NCI-H2171 (cell line): ENCODE results near the gene SLC1A1.

Experiments used
- DNase-seq: peaks from one replicate; lab custom pipeline; 2025; lab: John Stamatoyannopoulos, UW

SLC1A1 gene

DNA sequence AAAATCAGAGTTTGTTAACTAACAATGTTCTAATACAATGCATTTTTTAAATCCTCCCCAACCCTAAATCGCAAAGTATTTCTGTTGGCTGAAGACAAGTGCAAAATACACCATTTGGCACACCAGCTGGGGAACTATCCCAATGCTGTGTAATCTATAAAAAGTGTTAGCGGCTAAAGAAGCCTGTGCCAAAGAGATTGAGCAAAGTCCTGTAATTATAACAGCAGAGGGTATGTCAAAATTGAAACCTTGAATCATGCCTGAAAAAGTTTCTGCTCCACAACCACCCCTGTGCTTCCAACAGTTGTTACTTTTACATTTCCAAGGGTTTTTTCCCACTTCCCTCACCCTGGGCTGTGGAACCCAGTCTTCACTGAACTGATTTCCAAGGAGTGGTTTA, 88.7 kb downstream of the SLC1A1 start:
- DNase-seq, result no peak

DNA sequence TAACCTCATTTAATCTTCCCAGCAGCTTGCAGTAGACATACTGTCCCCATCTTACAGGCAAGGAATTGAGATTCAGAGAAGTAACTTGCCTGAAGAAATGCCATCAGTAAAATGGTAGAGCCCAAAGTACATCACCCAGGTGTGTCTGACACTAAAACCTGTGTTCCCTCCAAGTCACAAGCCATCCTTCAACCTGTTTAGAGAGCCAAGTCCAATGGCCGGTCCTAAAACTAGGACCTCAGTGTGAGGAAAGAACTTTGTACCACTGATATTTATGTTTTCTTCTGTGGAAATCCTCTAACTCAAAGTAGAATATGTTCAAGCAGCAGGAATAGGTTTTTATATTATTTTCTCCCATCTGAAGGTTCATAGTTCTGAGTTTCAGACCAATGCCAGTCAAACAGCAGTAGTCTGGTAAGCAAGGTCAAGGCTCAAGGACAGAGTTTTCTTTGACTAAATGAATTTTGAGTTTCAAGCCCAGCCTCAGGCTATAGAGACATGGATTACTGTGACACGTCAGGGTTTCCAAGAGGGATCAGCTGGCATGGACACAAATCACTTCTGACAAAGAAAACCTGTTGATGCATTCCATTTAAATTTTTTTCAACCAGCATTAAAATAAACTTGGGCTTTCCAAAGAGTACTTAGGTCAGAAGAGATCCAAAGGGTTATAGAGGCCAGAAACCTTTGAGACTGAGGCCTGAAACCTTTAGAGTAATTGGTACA, 90.9 kb downstream of the SLC1A1 start:
- DNase-seq, result no peak

DNA sequence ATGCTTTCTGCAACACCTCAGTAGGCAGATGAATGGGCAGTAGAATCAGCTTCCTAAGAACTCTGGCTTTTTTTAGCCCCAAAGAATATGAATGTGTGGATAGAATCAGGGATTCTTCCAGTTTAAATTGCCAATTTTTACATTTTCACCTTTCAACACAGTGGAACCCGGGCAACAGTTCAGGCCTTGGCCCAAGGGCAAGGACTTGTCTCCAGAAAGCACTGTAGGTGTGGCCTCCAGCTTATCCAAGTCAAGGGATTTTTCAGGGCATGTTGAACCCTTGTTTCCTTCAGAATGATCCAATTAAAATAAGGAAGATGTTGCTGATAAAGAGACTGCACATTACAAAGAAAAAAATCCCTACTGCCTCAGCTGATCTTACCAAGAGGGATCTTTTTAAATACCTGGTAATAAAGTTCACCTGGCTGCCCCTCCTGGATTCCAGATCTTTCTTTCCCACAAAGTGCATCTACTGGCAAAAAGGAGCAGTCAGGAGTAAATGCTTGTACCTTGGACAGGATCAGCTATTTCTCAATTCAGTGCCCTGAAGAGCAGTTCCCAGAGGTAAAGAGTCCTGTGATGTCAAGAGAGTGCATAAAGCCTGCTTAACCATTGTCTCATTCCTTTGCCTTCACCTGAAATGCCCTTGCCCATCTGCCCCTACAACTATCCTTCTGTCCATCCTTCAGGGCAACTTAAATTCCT, 91.7 kb downstream of the SLC1A1 start:
- no peak for DNase-seq

DNA sequence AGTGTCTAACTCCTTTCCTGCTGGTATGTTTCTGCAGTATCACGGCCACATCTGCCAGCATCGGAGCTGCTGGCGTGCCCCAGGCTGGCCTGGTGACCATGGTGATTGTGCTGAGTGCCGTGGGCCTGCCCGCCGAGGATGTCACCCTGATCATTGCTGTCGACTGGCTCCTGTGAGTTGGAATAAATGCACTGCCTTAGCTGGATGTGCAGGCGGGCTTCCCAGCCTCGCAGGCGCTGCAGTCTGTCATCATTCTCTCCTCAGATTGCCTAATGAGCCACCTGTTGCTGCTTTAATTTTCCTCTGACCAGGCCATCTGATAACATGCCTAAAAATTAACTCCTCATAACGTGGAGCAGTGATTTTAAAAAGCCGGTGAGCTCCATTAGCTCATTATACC, 92.7 kb downstream of the SLC1A1 start:
- DNase-seq, result peak; percentile 12

DNA sequence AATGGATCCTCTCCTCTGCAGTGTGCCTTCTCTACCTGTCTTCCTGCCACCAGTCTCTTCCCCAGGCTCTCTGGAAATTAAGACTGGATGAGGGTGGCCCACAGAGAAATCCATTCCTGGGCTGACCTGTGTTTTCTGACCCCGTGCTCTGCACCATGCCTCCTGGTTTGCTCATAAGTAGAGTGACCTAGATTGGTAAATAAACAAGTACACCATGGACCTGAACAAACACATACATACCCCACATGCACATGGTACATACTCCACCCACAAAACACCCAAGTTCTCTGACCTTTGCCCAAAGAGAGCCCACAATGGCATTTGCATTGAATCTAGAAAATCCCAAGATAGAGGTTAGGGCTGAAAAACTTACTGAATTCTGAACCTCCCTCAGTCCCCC, 94.4 kb downstream of the SLC1A1 start:
- no peak for DNase-seq

DNA sequence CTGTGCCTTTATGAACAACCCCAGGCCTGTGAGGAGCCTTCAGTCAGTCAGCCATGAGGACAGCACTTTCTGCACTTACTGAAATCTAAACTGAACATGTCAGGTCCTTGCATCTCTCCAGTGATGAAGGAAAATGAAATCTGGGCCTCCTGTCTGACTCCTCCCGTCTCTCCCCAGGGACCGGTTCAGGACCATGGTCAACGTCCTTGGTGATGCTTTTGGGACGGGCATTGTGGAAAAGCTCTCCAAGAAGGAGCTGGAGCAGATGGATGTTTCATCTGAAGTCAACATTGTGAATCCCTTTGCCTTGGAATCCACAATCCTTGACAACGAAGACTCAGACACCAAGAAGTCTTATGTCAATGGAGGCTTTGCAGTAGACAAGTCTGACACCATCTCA, 94.9 kb downstream of the SLC1A1 start:
- no peak for DNase-seq

DNA sequence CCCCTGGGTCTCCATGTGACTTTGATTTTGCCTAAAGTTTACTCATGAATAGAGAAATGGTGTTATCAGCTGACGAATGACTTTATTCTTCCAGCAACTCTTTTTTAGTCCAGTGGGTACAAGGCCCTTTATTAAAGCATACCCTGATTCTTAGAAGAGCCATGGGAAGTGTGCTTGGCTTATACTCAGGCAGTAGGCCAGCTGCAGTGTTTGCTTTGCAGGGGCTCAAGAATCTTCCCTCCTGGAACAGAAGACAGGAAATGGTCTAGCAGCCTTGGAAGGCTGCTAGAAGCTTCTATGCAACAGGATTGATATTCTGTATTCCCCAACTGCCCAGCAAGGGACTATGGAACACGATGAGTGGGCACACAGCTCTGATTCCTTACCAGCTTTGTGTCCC, 98.5 kb downstream of the SLC1A1 start:
- no peak for DNase-seq

DNA sequence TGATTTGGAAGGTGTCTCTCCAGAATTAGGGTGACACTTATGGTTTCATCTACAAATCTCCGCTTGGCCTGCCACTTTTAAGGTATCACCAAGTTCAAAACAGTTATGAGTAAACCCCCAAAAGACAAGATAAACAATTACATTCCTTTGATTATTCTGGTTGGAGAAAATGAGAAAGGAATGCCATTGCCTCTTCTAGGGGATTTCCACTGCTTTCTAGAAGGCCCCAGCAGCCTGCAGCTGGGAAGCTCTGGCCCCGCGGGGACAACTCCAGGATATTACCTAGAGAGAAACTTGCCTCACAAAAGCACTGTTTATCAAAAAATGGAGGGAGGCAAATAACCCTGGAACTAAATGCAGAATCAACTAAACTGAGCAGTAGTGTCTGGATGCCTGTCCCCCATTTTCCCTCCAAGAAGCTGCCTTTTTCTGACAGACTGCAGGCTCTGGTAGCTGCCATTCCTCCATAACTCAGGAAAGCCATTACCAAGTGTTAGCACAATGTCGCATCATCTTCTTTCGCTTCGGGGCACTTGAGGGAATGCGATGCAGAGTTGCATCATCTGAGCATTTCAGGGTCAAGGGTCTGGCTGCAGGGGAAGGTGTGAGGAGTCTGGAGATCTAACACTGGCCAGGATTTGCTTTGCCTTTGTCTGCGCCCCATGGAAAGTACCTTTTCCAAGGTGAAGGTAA, 100.3 kb downstream of the SLC1A1 start:
- no peak for DNase-seq

DNA sequence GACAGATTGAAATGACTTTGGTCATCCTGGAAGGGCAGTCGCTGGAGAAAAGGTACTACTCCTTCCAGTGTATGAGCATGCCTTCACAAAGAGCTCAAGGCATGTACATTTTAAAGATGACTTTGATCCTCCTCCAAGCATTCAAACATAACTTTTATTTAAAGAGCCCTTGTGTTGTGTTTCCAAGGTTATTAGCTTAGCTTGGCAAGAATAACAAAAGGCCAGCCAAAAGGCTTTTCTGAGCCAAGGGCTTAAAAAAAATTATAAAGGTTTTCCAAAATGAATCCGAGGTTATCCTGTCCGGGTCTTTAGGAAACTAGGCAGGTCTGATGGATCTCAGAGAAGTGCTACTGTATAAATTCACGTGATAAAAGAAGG, 100.8 kb downstream of the SLC1A1 start:
- DNase-seq, result no peak

DNA sequence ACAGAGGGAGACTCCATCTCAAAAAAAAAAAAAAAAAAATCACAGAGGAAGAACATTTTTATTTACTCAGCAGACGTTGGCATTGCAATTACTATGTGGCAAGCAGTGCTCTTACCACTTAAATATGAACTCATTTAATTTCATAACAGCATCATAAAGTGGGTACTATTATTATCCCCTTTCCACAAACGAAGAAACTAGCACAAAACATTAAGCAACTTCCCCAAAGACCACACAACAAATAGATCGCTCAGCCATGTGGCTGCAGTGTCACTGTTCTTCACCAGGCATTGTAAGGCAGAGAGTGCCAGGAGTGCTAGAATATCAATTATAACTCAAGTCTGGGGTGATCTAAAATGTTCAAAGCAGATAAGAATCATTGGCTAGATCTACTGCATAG, 102.0 kb downstream of the SLC1A1 start:
- no peak for DNase-seq

DNA sequence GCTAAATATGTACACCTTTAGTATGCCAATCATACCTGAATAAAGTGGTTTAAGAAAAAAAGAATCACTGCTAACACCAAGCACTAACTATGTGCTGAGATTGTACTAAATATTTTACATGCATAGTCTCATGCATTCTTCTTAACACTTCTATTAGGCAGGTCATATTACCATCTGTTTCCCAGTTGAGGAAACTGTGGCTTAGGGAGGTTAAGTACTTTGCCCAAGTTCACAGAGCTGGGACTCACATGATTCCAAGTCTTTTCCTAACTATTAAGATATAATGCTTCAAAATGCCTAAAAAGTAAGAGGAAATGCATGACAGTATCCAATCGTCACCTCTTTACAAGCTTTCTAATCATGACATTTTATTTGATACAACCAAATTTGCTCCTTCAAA, 102.6 kb downstream of the SLC1A1 start:
- DNase-seq, result no peak

DNA sequence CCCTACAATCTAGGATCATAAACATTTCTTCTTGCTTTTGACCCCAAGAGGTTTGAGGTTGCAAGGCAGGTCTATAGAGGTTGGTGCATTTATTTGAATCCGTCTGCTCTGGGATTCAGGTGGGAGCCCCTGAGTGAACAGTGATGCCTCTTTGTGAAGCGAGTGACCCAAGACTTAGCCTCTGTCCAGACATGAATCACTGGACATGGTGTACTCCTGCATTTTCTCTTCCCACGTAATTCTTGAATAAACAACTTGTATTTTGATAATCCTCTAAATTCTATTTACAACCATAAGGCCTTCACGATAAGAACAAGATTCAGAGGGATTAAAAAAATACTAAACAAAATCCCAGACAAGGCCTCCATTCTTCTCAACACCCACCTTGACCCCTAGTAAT, 104.3 kb downstream of the SLC1A1 start:
- DNase-seq, result no peak

DNA sequence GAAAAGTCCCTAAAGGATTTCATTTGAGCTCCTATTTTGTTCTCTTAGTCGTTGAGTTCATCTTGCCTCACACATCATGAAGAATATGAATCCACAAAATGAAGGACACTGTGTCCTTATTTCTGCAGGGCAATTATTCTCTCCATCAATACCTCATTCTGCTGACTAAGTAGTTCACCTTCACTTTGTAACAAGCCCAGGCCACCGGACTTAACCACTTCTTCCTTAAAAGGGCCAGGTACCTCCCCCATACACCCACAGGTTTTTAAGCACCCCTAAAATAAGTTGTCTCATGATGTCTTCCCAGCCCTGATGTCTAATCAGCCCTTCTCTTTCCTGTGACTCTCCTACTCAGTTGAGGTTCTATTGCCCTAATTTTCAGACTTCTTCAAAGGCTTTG, 104.7 kb downstream of the SLC1A1 start:
- DNase-seq, result no peak

DNA sequence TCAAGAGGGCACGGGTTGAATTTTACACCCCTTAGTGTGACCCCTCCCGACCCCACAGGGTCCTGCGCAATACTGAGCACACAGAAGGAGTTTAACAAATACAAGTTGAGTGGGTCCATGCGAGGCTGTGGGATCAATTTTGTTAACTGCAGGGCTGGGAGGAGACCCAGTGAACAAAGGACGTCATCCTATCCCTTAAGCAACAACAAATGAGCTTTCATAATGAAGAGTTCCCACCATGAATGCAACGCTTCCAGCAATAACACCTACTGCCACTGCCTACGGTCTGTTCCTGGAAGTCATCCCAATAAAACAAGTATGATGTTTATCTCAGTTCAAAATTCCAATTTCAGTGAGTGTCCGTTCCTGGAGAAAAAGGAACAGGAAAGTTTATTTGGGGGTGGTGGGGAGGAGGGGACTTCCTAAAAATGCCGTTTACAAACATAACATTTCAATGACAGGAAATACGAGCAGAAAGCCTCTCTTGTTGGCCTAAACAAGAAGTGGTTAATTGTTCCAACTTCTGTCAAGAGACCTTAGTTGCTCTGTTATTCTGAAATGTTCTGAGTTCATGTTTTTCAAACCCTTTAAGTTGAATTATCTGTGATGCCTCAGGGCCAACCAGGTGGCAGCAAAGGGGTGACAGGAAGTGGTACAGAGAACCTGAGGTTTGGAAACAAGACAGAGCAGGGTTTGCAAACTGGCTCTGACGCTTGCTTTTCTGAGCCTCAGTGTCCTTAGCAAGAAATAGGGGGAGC, 106.1 kb downstream of the SLC1A1 start:
- no peak for DNase-seq

DNA sequence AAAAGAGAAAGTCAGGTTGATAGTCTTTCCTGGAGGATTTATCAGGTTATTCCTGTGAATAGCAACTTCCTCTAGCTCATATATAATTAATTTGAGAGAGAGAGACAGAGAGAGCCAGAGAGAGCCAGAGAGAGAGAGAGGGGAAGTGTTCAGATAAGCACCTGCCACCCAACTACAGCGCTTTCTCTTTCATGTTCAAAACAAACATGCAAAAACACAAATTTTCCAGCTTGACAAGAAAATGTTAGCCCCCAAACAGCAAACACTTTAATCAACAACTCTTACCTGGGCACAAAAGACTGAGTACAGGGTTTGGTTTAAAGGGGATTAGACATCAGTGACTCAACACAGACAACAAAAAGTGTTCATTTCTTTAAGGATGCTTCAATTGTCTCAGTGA, 110.1 kb downstream of the SLC1A1 start:
- no peak for DNase-seq

DNA sequence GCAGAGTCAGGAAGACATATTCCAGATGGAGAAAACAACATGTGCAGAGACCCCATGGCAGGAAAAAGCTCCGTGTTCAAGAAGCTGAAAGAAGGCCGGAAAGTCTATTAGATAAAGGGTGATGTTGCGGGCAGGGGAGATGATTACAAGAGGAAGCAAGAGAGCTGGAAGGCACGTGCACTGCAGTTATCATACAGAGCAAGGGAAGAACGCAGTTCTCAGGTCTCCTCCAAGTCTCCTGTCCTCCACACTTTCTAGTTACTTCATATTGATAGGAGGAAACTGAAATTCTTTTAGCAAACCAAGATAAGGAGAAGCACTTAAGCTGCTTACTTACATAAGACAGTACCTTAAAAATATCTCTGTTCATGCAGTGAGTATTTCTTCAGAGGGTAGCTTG, 113.6 kb downstream of the SLC1A1 start:
- DNase-seq, result no peak

DNA sequence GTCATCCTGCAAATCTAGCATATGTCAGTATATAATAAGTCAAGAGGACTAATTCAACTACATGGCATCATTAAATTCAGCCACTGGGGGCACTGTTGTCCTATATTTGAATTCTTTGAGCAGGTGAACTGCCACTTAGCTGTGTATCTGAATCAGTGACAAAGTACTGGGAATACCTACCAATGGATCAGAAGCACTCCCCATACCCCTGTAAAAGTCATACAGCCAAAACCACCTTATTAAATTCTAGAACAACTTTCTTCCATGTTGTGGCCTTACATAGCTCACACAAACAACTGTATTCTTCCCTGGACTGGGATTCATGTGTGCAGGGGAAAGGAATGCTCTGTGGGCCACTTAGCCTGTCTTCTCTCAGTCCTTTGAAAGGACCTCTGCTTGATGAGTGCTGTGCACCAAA, 114.4 kb downstream of the SLC1A1 start:
- peak; percentile 55 for DNase-seq

DNA sequence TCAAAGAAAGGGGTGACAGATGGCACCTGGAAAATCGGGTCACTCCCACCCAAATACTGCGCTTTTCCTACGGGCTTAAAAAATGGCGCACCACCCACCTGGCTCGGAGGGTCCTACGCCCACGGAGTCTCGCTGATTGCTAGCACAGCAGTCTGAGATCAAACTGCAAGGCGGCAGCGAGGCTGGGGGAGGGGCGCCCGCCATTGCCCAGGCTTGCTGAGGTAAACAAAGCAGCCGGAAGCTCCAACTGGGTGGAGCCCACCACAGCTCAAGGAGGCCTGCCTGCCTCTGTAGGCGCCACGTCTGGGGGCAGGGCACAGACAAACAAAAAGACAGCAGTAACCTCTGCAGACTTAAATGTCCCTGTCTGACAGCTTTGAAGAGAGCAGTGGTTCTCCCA, 115.8 kb downstream of the SLC1A1 start:
- peak; percentile 23 for DNase-seq

DNA sequence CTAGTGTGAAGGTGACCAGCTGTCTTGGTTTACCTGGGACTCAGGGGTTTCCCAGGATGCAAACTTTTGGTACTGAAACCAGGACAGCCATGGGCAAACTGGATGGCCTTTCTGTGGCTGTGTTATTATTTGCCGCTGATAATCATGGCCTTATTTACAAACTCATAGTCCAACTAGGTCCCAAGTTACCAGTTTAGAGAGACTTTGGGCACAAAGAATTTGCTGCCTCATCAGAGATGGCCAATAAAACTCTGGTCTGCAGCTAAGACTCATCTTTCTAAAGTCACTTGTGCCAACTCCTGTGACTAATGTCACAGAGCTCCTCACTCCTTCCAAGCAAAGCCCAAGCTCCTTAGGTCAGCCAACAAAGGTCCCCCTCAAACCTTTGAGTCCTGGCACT, 124.4 kb downstream of the SLC1A1 start:
- no peak for DNase-seq

DNA sequence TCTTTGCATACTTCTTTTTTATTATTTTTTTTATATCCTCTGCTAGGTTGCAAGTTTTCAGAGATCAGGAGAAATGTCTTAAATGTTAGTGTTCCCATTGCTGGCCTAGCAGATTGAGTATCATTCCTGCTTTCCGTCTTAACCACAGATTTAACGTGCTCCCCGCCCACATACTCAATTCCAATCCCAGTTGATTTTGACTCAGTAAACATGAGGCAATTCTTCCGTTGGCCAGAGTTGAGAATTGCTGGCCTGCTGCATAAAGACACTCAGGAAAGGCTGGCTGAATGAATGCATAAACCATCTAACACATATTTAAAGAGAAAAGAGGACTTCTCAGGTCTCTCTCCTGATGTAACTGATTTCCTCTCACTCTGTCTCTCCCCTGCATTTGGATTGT, 125.0 kb downstream of the SLC1A1 start:
- no peak for DNase-seq

DNA sequence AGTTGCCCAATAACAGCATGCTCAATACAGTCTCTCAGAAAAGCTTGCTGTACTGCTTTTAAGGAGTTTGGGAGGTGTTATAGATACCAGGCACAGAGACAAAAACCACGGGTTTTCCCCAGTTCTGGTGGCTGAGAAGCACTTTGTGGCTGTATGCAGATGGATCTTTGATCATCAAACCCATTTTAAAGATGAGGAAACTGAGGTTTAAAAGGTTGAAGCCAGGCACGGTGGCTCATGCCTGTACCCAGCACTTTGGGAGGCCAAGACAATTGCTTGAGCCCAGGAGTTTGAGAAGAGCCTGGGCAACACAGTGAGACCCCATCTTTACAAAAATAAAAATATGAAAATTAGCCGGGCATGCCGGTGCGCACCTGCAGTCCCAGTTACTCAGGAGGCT, 125.5 kb downstream of the SLC1A1 start:
- no peak for DNase-seq

DNA sequence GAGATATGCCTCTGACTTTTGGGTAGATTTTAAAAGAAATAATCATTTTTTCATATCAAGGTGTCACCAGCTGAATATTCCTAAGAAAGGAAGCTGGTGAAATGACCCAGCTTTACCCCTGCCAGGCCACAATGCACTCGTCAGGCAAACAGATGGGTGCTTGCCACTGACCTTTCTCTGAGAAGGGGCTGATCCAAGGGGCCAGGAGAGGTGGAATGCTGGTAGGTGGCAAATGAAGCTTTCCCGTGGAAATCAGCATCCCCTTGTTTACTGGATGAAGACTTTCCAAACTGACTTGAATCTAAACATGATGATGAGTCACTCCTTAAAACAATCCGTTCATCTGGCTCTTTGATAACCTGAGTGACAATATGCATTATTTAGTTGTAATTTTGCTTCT, 127.5 kb downstream of the SLC1A1 start:
- no peak for DNase-seq

DNA sequence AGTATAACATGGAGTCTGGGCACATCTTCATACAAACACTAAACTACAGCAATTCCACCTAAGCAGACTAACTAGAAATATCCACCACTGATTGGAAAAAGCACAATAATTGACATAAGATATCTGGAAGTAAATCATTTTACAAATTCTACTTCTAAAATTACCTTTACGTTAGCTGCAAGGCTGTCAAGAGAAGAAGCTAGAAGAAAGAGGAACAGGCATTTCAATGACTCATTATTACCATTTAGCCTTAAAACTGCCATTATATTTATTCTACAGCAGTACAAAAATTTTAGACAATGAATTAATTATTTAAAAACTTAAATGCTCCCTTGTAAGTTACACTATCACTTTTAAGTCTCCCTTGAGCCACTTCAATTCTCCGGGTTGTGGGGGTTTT, 128.4 kb downstream of the SLC1A1 start:
- no peak for DNase-seq
